ENCODE measurements around the gene COPE.

COPE gene

GRCh38 chr19:18895038-18895823 is 24.0 kb downstream of the COPE start:
- Mint-ChIP-seq H3K9me3 (no peaks in the 10 kb centered on the region), H3K4me1 (peaks cover 18% of the 10 kb centered on the region), H3K27me3 (peaks cover 54% of the 10 kb centered on the region), H3K27ac (no peak overlapping the region), H3K4me3 (peak overlapping the region; percentile 50 to 71)
- DNase-seq (no peak), ATAC-seq (peak; percentile 15)

- DNase-seq, result no peak
- no peak for ATAC-seq
Observed at GRCh38 chr19:18894254-18895037, 24.7 kb downstream of the COPE start.

GRCh38 chr19:18893587-18894253 is 25.5 kb downstream of the COPE start:
- no peak overlapping the region for H3K4me3 Mint-ChIP-seq
- DNase-seq (no peak), ATAC-seq (no peak)
- H3K27me3 Mint-ChIP-seq, result peaks cover 61% of the 10 kb centered on the region
- H3K9me3 Mint-ChIP-seq, result no peaks in the 10 kb centered on the region
- peaks cover 18% of the 10 kb centered on the region for H3K4me1 Mint-ChIP-seq
- H3K27ac Mint-ChIP-seq, result no peak overlapping the region

More at GRCh38 chr19:18894254-18895037, 24.7 kb downstream of the COPE start:
- Mint-ChIP-seq H3K4me1 (peaks cover 18% of the 10 kb centered on the region), H3K4me3 (peak overlapping the region in 1 of 2 donors; percentile 15), H3K27me3 (peaks cover 56% of the 10 kb centered on the region), H3K9me3 (no peaks in the 10 kb centered on the region), H3K27ac (no peak overlapping the region)

- Mint-ChIP-seq H3K27ac (no peak overlapping the region), H3K9me3 (no peaks in the 10 kb centered on the region), H3K27me3 (peaks cover 44% of the 10 kb centered on the region), H3K4me1 (peaks cover 7% of the 10 kb centered on the region), H3K4me3 (no peak overlapping the region)
- DNase-seq (no peak), ATAC-seq (no peak)
Observed at GRCh38 chr19:18889949-18890745, 29.0 kb downstream of the COPE start.

- H3K27ac Mint-ChIP-seq, result no peak overlapping the region
- no peak for ATAC-seq
Observed at GRCh38 chr19:18886972-18887371, 32.2 kb downstream of the COPE start.

GRCh38 chr19:18883526-18884304 is 35.5 kb downstream of the COPE start:
- peaks cover 7% of the 10 kb centered on the region for H3K27me3 Mint-ChIP-seq
- ATAC-seq (no peak), DNase-seq (no peak)
- no peaks in the 10 kb centered on the region for H3K4me1 Mint-ChIP-seq
- no peak overlapping the region for H3K27ac Mint-ChIP-seq
- no peaks in the 10 kb centered on the region for H3K9me3 Mint-ChIP-seq
- H3K4me3 Mint-ChIP-seq, result no peak overlapping the region

More at GRCh38 chr19:18886972-18887371, 32.2 kb downstream of the COPE start:
- Mint-ChIP-seq H3K4me1 (no peaks in the 10 kb centered on the region), H3K27me3 (peaks cover 15% of the 10 kb centered on the region), H3K9me3 (no peaks in the 10 kb centered on the region), H3K4me3 (no peak overlapping the region)
- no peak for DNase-seq

GRCh38 chr19:18881491-18881890 is 37.7 kb downstream of the COPE start:
- Mint-ChIP-seq H3K27me3 (peaks cover under 1% of the 10 kb centered on the region), H3K4me3 (no peak overlapping the region), H3K9me3 (no peaks in the 10 kb centered on the region), H3K4me1 (no peaks in the 10 kb centered on the region), H3K27ac (no peak overlapping the region)
- DNase-seq (no peak), ATAC-seq (no peak)

- Mint-ChIP-seq H3K4me1 (no peaks in the 10 kb centered on the region), H3K27me3 (no peaks in the 10 kb centered on the region), H3K4me3 (no peak overlapping the region), H3K27ac (no peak overlapping the region), H3K9me3 (no peaks in the 10 kb centered on the region)
- DNase-seq (no peak), ATAC-seq (peak; percentile 56)
Observed at GRCh38 chr19:18879579-18880373, 39.4 kb downstream of the COPE start.

- peak overlapping the region in 1 of 2 donors; percentile 54 for H3K27ac Mint-ChIP-seq
- ATAC-seq (peak; percentile 42), DNase-seq (no peak)
- H3K4me3 Mint-ChIP-seq, result no peak overlapping the region
- H3K9me3 Mint-ChIP-seq, result no peaks in the 10 kb centered on the region
- H3K4me1 Mint-ChIP-seq, result no peaks in the 10 kb centered on the region
- no peaks in the 10 kb centered on the region for H3K27me3 Mint-ChIP-seq
Observed at GRCh38 chr19:18878858-18879578, 40.2 kb downstream of the COPE start.

- H3K27me3 Mint-ChIP-seq, result no peaks in the 10 kb centered on the region
- DNase-seq (no peak), ATAC-seq (no peak)
- H3K27ac Mint-ChIP-seq, result no peak overlapping the region
- no peaks in the 10 kb centered on the region for H3K9me3 Mint-ChIP-seq
- H3K4me1 Mint-ChIP-seq, result no peaks in the 10 kb centered on the region
- no peak overlapping the region for H3K4me3 Mint-ChIP-seq
Observed at GRCh38 chr19:18878058-18878797, 41.0 kb downstream of the COPE start.

- no peak for ATAC-seq
- Mint-ChIP-seq H3K9me3 (no peaks in the 10 kb centered on the region), H3K27ac (no peak overlapping the region), H3K4me1 (peaks cover 4% of the 10 kb centered on the region), H3K4me3 (no peak overlapping the region), H3K27me3 (peaks cover 2% of the 10 kb centered on the region)
- no peak for DNase-seq
Observed at GRCh38 chr19:18876865-18877264, 42.3 kb downstream of the COPE start.

- Mint-ChIP-seq H3K4me3 (no peak overlapping the region), H3K27ac (no peak overlapping the region), H3K27me3 (peaks cover 14% of the 10 kb centered on the region), H3K9me3 (no peaks in the 10 kb centered on the region), H3K4me1 (peaks cover 15% of the 10 kb centered on the region)
- ATAC-seq, result no peak
- DNase-seq, result no peak
Observed at GRCh38 chr19:18875726-18876125, 43.5 kb downstream of the COPE start.

GRCh38 chr19:18871543-18871942 is 47.6 kb downstream of the COPE start:
- no peak overlapping the region for H3K4me3 Mint-ChIP-seq
- no peaks in the 10 kb centered on the region for H3K9me3 Mint-ChIP-seq
- peaks cover 33% of the 10 kb centered on the region for H3K4me1 Mint-ChIP-seq
- peaks cover 18% of the 10 kb centered on the region for H3K27me3 Mint-ChIP-seq
- no peak for DNase-seq
- H3K27ac Mint-ChIP-seq, result peak overlapping the region; percentile 43 to 72
- no peak for ATAC-seq
